ENCODE results near the gene ULK4. TPM values are rescaled to one million over a fixed set of nuclear protein-coding genes. Genes with fewer than 3 reads are reported as not detected.

ULK4 gene
- total RNA-seq, 1 donor from 2014 or later: 13.3 TPM

DNA sequence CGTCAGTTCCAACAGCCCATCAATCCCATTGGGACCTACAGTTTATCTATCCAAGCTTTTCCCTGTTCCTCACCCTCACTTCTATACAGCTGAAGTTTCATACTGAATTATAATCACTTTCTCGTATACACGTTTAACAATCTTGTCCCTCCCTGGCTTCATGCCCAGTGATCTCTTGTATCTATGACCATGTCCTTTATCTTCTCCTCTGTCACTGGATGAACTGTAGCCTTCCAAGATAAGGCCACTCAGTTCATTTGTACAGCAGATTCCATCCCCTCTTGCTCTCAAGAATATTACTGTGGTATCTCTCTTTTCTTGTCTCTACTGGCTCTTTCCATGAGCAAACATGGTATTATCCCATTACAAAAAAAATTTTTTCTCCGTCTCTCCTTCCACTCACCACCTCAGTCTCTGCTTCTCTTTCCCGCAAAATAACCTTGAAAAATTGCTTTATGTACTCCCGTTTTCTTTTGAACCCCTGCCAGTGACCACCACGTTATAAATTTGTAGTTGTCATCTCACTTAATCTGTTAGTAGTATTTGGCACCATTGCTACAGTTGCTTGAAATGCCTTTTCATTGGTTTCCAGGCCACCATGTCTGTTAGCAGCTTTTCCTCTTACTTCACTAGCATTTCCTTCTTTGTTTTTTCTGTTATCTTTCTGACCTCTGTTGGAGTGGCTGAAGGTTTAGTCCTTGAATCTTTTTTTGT lies 753.2 kb downstream of the ULK4 start:
- no peak for ATAC-seq
- DNase-seq (ENCODE audit: low spot score): no peak
- intact Hi-C loops (cut with DNase I): no loop called here

DNA sequence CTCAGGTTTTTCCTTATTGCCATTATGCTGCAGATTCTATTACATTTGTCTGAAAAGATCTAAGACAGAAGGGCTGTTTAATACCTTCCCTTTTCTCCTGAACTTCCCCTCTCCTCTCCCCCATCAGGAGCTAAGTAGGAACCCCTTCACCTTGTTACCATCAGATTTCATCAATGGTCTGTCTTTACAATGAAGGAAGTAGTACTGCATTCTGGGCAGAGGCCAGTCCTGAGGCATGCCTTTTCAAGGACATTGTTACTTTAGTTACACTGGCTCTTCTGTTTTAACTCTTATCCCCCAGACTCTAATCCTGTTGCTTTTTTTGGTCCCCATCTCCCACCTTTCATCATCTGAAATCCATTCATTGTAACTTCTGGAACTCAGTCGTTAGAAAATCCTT lies 754.5 kb downstream of the ULK4 start:
- DNase-seq (ENCODE audit: low spot score): no peak
- intact Hi-C loops (cut with DNase I): no loop called here
- ATAC-seq: no peak

DNA sequence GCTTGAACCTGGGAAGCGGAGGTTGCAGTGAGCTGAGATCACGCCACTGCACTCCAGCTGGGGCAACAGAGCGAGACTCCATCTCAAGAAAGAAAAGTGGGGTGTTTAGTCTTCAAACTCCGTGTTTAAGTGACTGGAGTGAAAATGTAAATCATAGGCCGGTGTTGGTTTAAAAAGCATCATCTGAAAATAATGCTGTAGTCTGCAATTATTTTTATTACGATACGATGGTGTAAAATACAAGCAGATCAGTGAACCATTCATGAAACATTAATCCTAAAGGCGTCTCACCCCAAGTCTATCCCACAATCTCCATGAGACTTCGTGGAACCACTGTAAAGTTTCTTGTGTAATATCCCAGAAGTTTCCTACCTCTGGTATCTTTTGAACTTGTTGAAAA lies 756.3 kb downstream of the ULK4 start:
- intact Hi-C loops (cut with DNase I): no loop called here
- ATAC-seq (no peak), DNase-seq (ENCODE audit: low spot score) (no peak)

- DNase-seq (ENCODE audit: low spot score): no peak
- no peak for ATAC-seq
- intact Hi-C loops (cut with DNase I): no loop called here
Measured at GRCh38 chr3:41204369-41204768, 757.5 kb downstream of the ULK4 start.

DNA sequence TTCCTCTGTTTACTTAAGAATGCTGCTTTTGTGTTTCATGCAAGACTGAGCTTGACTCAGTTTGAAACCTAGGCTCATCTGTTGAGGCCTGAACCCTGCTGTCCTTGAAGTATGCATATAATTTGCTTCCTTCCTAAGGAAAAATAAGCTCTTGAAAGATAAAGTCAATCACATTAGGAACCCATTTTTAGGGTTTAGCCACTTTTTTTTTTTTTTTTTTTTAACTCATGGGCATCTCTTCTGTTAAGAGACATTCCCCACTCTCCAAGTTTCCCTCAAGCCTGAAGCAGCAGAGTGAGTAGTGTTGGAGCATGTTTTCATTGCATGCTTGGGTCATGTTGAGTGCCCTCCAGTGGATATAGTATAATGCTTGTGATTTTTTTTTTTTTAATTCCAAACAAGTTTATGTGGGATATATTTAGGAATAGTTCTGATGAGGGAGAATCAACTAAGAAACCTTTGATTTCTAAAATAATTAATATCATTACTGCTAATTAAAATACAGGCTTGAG lies 759.0 kb downstream of the ULK4 start:
- ATAC-seq: peak; percentile 38
- intact Hi-C loops (cut with DNase I): no loop called here
- DNase-seq (ENCODE audit: low spot score): no peak

GRCh38 chr3:41202075-41202833 lies 759.6 kb downstream of the ULK4 start:
- no peak for ATAC-seq
- no peak for DNase-seq (ENCODE audit: low spot score)
- intact Hi-C loops (cut with DNase I): no loop called here

- ATAC-seq: peak; percentile 29
- intact Hi-C loops (cut with DNase I): no loop called here
- no peak for DNase-seq (ENCODE audit: low spot score)
Measured at GRCh38 chr3:41200669-41201021, 761.3 kb downstream of the ULK4 start.

DNA sequence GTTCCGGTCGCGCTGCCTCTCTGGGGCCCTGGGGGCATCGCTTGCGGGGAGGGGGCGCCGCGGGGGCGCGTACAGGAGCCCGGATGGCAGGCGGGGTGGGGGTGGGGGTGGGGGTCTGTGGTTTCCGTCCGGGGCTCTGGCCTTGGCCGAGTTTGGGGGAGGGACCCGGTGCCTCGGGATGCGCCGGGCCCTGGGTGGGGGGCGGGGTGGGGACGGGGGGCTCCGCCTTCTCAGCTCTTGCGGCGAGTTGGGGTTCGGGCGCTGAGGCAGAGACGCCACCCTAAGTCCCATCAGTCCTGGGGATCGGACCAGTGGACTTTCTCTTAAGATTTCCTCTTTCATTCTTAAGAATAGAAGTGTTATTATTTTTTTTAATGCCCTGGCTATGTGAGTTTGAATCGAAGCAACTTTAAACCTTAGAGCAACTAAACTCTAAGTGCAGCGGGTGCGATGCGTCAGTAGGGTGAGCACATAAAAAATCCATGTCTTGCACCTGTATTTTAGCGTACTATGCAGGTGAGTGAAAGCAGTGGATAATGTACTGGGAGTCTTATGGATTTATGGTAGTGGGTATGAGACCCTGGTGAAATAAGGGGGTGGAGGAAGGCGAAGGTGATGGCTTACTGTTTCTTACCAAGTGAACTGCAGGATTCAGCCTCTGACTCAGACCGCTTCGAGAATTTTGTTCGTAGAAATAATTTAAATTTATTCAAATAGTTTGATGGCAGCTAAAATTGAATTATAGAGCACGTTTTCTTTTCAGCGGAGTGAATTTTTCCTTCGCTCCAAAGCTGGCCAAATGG lies 761.8 kb downstream of the ULK4 start:
- ATAC-seq (peak; percentile 59), DNase-seq (ENCODE audit: low spot score) (peak; percentile 71)
- intact Hi-C loops (cut with DNase I): no loop called here

- intact Hi-C loops (cut with DNase I): no loop called here
- DNase-seq (ENCODE audit: low spot score) (peak; percentile 96), ATAC-seq (peak; percentile 95)
Measured at GRCh38 chr3:41198950-41199865, 762.7 kb downstream of the ULK4 start, which contains the start of gene CTNNB1. Gene CTNNB1 (plus strand): TSS chr3:41199505. CDS start chr3:41224069, 24,564 bp downstream.

DNA sequence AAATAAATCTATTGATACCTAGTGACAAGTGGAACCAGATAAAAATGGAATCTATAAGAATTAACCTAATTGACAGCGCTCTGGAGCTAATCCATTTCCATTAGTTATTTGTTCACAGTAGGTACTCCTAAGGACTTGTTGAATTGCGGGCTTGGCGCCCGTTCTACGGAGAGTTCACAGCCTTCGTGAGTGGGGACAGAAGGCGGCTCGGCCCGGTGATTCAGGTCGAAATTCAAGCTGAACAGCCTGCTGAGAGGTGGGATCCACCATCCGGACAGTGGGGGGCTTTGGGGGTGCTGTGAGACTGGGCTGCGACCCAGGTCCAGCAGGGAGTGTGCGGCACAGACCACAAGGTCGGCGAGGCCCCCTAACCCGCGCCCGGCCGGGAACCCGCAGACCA lies 763.4 kb downstream of the ULK4 start:
- peak; percentile 70 for DNase-seq (ENCODE audit: low spot score)
- ATAC-seq: no peak
- intact Hi-C loops (cut with DNase I): no loop called here

- ATAC-seq (no peak), DNase-seq (ENCODE audit: low spot score) (no peak)
- intact Hi-C loops (cut with DNase I): no loop called here
Measured at GRCh38 chr3:41198046-41198445, 763.9 kb downstream of the ULK4 start.

Other genes starting within 250 kb of the ULK4 start
- gene TRAK1, start 129.3 kb upstream of the ULK4 start, total RNA-seq: 50.2 TPM